Panc1 (cell line): ENCODE results near the gene C10orf143. TPM values are rescaled to one million over a fixed set of nuclear protein-coding genes. Genes with fewer than 3 reads are reported as not detected.

Experiments
- ATAC-seq: fragments of 200-7000 bp; cut with Tn5 transposase; 2 replicates; pipeline ENCODE4 v1.9.1; 2020; ENCODE audit warnings: mild to moderate bottlenecking, moderate library complexity
- BruUV-seq: library from RNA; stranded (reverse); fragments of 400-500 nt; replicated peaks from 2 replicates; lab custom pipeline; 2021; lab: Mats Ljungman, UMichigan
- CTCF ChIA-PET: fragments of 300-600 bp; sonication (Branson Sonifier 250); formaldehyde crosslinking; loops from one replicate; lab custom pipeline; 2022; ENCODE audit warnings: antibody characterized with exemption; lab: Charles Lee
- POLR2A ChIA-PET: fragments of 300-600 bp; sonication (Branson Sonifier 250); formaldehyde crosslinking; loops from one replicate; lab custom pipeline; 2022; ENCODE audit warnings: antibody characterized with exemption; lab: Charles Lee
- DNase-seq: peaks from one replicate; pipeline ENCODE4 v3.0.0-alpha.2; 2010; ENCODE audit warnings: low read depth, low spot score
- H3K27ac ChIP-seq: 2 replicates; pipeline ENCODE4 v1.5.1; 2011; ENCODE audit warnings: mild to moderate bottlenecking, low read length, inconsistent platforms
- H3K27me3 ChIP-seq: fragments of 200-500 bp; sonication (Bioruptor generic); 2 replicates; pipeline ENCODE4 v1.6.0; 2014; ENCODE audit warnings: low read length, inconsistent platforms; ENCODE audit not compliant: control insufficient read depth, insufficient read depth
- H3K36me3 ChIP-seq: fragments of 200-500 bp; sonication (Bioruptor generic); 2 replicates; pipeline ENCODE4 v1.5.1; 2014; ENCODE audit warnings: inconsistent platforms, mild to moderate bottlenecking, low read length, moderate library complexity; ENCODE audit not compliant: control insufficient read depth, insufficient read depth
- H3K4me1 ChIP-seq: 2 replicates; pipeline ENCODE4 v1.5.1; 2011; ENCODE audit warnings: inconsistent platforms, mild to moderate bottlenecking, low read length, moderate library complexity; ENCODE audit not compliant: control insufficient read depth, insufficient read depth
- H3K4me3 ChIP-seq, 2 experiments: 2 replicates each; pipeline ENCODE4 v1.5.1; 2011 to 2012; ENCODE audit warnings: low read depth in 2 of 2, low read length in 2 of 2, mild to moderate bottlenecking in 2 of 2, inconsistent platforms in 1 of 2, moderate library complexity in 1 of 2
- H3K9me3 ChIP-seq: fragments of 200-500 bp; sonication (Bioruptor generic); 2 replicates; pipeline ENCODE4 v1.5.1; 2014; ENCODE audit warnings: low read depth, mild to moderate bottlenecking, inconsistent platforms, low read length, moderate library complexity; ENCODE audit not compliant: control insufficient read depth, insufficient read depth
- CTCF ChIP-seq: fragments of 450-650 bp; IDR thresholded peaks from 2 replicates; pipeline ENCODE4 v1.5.1; 2017; ENCODE audit warnings: mild to moderate bottlenecking
- POLR2AphosphoS5 ChIP-seq: IDR thresholded peaks from 2 replicates; pipeline ENCODE4 v1.6.1; 2012; ENCODE audit warnings: mild to moderate bottlenecking, low read depth, low read length, moderate library complexity
- REST ChIP-seq, 2 experiments: IDR thresholded peaks; 2 replicates each; pipeline ENCODE4 v1.6.1; 2011 to 2012; ENCODE audit warnings: low read depth in 2 of 2, control low read depth in 1 of 2, low read length in 1 of 2, mild to moderate bottlenecking in 1 of 2, moderate library complexity in 1 of 2; ENCODE audit not compliant: insufficient read depth in 1 of 2
- SIN3A ChIP-seq: IDR thresholded peaks from 2 replicates; pipeline ENCODE4 v1.6.1; 2012; ENCODE audit warnings: low read depth, mild to moderate bottlenecking, low read length, moderate library complexity, borderline replicate concordance; ENCODE audit not compliant: insufficient read depth
- TCF7L2 ChIP-seq: IDR thresholded peaks from 2 replicates; pipeline ENCODE4 v1.6.1; 2011; ENCODE audit warnings: mild to moderate bottlenecking, low read depth, low read length, inconsistent platforms
- in situ Hi-C: cut with HindIII; loops from 2 replicates; pipeline ENCODE4 v1.10.0; 2016; ENCODE audit warnings: low sequenced_read_pairs, low pct_unique_long_range_greater_than_20kb
- intact Hi-C: fragments of 100-400 bp; cut with micrococcal nuclease; formaldehyde crosslinking; loops from one replicate; pipeline ENCODE4 v1.10.0; 2022; ENCODE audit not compliant: unreplicated experiment
- total RNA-seq: library from RNA; stranded (reverse); gene quantifications from one replicate; pipeline ENCODE4 v1.2.1, GENCODE V29; 2021; ENCODE audit not compliant: unreplicated experiment

C10orf143 gene
- total RNA-seq, 1 experiment from 2014 or later: 1.0 TPM

GRCh38 chr10:130078120-130078519 lies 32.5 kb downstream of the C10orf143 start:
- Histone ChIP-seq H3K4me1 (no peaks in the 10 kb centered on the region), H3K9me3 (no peaks in the 10 kb centered on the region), H3K36me3 (no peaks in the 10 kb centered on the region), H3K27me3 (no peaks in the 10 kb centered on the region), H3K4me3 (no peak overlapping the region), H3K27ac (no peak overlapping the region)
- intact Hi-C loops (no loop called here), in situ Hi-C loops (no loop called here)
- CTCF ChIA-PET: no interaction called here
- ATAC-seq (no peak), DNase-seq (no peak)
- no TSS peak for BruUV-seq
- TF ChIP-seq REST (IDR thresholded peaks at IDR 0.05; ENCODE audit: insufficient read depth in 1 of 2, low read depth in 2 of 2, low read length in 1 of 2) (no peak), SIN3A (no peak), TCF7L2 (no peak), POLR2AphosphoS5 (no peak), CTCF (no peak)
- POLR2A ChIA-PET: no interaction called here

GRCh38 chr10:130076681-130077080 lies 33.9 kb downstream of the C10orf143 start:
- DNase-seq: no peak
- no peak for ATAC-seq
- no peak overlapping the region for H3K4me3 ChIP-seq
- H3K27ac ChIP-seq: no peak overlapping the region
- ChIA-PET CTCF (no interaction called here), POLR2A (no interaction called here)
- H3K36me3 ChIP-seq: no peaks in the 10 kb centered on the region
- intact Hi-C loops (no loop called here), in situ Hi-C loops (no loop called here)
- H3K4me1 ChIP-seq: no peaks in the 10 kb centered on the region
- no peaks in the 10 kb centered on the region for H3K27me3 ChIP-seq
- 0 out of 2 replicates have a peak, but pooled peaks cover 10% of the 10 kb centered on the region for H3K9me3 ChIP-seq
- BruUV-seq: no TSS peak
- TF ChIP-seq REST (IDR thresholded peaks at IDR 0.05; ENCODE audit: insufficient read depth in 1 of 2, low read depth in 2 of 2, low read length in 1 of 2) (no peak), CTCF (no peak), TCF7L2 (no peak), SIN3A (no peak), POLR2AphosphoS5 (no peak)
